Choroid plexus epithelial cell (primary cell): ENCODE measurements around the gene C16orf89.

Experiments used
- DNase-seq: peaks from one replicate; pipeline ENCODE4 v3.0.0-alpha.2; 2010; ENCODE audit warnings: low read depth
- H3K4me3 ChIP-seq: 2 replicates; pipeline ENCODE4 v1.5.1; 2011; ENCODE audit warnings: low read depth, mild to moderate bottlenecking, control low read depth, low read length, moderate library complexity
- TF ChIP-seq, protein P1 (sequence below): conservative IDR thresholded peaks from 2 replicates; pipeline ENCODE4 v1.5.1; 2011; ENCODE audit warnings: low read depth, mild to moderate bottlenecking, control low read depth, inconsistent platforms, low read length, moderate library complexity

The C16orf89 gene

DNA sequence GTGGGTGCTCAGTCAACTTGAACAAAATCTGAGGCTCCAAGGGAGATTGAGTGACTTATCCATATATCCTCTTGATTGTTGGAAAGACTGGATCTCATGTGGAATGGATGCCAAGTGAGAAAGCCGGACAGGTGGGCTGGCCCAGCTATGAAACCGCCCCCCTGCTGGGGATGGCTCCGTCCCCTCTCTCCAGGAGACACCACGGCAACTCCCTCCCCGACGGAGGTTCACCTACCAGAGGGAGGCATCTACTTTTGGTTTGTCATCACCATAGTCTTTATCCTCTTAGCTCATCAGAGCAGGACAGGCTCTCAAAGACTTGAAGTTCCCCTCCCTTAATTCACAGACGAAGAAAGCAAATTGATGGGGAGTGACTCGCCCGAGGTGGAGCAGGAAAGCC is 4.1 kb upstream of the C16orf89 start:
- DNase-seq = no peak
- no peak overlapping the region for H3K4me3 ChIP-seq
- TF ChIP-seq, protein P1, sequence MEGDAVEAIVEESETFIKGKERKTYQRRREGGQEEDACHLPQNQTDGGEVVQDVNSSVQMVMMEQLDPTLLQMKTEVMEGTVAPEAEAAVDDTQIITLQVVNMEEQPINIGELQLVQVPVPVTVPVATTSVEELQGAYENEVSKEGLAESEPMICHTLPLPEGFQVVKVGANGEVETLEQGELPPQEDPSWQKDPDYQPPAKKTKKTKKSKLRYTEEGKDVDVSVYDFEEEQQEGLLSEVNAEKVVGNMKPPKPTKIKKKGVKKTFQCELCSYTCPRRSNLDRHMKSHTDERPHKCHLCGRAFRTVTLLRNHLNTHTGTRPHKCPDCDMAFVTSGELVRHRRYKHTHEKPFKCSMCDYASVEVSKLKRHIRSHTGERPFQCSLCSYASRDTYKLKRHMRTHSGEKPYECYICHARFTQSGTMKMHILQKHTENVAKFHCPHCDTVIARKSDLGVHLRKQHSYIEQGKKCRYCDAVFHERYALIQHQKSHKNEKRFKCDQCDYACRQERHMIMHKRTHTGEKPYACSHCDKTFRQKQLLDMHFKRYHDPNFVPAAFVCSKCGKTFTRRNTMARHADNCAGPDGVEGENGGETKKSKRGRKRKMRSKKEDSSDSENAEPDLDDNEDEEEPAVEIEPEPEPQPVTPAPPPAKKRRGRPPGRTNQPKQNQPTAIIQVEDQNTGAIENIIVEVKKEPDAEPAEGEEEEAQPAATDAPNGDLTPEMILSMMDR = no peak

DNA sequence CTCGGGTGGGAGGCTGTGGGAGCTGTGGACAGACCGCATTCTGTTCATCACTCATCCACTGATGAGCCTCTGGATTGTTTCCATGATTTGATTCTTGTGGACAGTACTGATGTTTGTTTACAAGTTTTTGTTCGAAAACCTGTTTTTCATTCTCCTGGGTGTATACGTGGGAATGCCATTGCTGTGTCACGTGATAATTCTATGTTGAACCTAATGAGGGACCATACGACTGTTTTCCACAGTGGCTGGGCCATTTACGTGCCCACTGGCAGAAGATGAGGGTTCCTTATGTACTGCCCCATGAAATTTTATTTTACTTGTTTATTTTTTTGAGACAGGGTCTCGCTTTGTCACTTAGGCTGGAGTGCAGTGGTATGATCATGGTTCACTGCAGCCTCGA is 3.3 kb upstream of the C16orf89 start:
- DNase-seq = no peak
- no peak overlapping the region for H3K4me3 ChIP-seq
- TF ChIP-seq, protein P1 = no peak

GRCh38 chr16:5066511-5066910 is 755 bp upstream of the C16orf89 start:
- H3K4me3 ChIP-seq = no peak overlapping the region
- DNase-seq = no peak
- TF ChIP-seq, protein P1 = no peak

- TF ChIP-seq, protein P1 = no peak
- no peak for DNase-seq
- peak overlapping the region; percentile 8 for H3K4me3 ChIP-seq
These were observed 430 bp downstream of the C16orf89 start for GRCh38 chr16:5065326-5065725.

DNA sequence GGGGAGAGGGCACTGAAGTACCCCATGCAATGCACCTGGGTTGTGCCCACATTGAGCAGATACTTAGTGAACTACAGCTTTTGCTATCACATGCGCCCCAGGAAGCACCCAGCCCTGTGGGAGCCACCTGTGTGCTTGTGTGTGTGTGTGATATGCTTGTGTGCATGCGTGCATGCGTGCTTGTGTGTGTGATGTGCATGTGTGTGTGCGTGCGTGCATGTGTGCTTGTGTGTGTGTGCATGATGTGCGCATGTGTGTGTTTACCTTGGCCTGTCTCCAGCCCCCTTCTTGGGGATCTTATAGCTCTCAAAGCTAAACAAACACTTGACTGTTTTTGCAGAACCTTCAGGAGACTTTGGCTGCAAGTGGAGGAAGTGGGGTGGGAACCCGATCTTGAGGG is 841 bp downstream of the C16orf89 start:
- no peak overlapping the region for H3K4me3 ChIP-seq
- peak; percentile 43 for DNase-seq
- TF ChIP-seq, protein P1 = no peak

DNA sequence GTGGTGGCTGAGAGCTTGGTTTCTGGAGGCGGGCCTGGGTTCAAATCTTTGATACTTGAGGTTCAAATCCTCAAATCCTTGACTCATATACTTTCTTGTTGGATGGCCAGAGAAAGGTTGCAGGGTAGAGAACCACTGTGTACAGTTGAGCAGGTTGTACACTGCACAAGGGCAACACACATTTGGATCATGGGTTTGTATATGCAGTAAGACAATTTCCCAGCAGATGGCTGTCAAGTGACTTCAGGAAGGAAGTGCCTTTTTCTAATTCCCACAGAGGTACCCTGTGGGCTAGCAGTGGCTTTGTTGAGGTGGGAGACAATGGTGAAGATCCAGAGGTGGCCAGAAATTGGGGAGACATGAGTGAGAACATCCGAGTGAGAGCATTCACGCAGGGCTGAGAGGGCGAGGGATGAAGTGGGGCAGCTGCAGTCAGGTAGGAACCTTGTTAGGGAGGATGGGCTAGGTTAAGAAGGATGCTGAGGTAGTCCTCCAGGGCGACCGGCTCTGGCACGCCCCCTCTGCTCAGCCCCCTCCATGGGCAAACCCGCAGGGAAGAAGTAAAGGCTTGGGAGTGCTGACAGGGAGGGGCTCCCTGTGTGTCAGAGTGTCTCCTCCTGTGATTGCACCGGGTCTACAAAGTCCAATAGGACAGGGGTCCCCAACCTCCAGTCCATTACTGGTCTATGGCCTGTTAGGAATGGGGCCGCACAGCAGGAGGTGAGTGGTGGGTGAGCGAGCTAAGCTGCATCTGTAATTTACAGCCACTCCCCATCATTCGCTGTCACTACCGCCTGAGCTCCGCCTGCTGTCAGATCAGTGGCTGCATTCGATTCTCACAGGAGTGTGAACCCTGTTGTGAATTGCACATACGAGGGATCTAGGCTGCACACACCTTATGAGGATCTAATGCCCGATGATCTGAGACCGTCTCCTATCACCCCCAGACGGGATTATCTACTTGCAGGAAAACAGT is 2.7 kb downstream of the C16orf89 start:
- no peak for DNase-seq
- TF ChIP-seq, protein P1 = no peak
- H3K4me3 ChIP-seq = no peak overlapping the region

- TF ChIP-seq, protein P1 = no peak
- DNase-seq = no peak
- no peak overlapping the region for H3K4me3 ChIP-seq
These were observed 3.7 kb downstream of the C16orf89 start for GRCh38 chr16:5062051-5062450.
